ENCODE results near the gene NUP210.
"Not testable (repeated sequence)": the region's sequence is repeated elsewhere in the genome, so short reads cannot be mapped to it uniquely, and the experiment has no call there.

Gene NUP210

DNA sequence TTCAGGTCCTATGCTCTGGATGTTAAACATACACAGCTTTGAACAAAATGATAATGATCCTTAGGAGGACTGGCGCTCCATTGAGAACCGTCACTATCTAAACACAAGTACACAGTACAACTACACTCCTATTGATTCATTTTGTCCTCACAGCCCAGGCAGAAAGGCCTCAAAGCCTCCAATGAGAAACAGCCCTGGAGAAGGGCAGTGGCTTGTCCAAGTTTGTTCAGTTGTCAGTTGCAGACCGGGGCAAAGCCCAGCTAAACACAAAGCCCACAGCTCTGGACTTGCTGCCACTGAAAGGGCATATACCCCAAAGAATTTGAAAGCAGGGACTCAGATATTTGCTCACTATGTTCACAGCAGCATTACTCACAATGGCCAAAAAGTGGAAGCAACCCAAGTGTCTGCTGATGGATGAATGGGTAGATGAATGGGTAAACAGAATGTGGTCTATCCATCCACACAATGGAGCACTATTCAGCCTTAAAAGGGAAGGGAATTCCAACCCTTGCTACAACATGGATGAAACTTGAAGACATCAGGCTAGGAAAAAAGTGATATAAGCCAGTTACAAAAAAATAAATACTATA lies 34.7 kb downstream of the NUP210 start:
- no peak overlapping the region for H3K4me3 ChIP-seq (ENCODE audit: low read depth, low read length)
- TF ChIP-seq CTCF (IDR thresholded peaks at IDR 0.05; ENCODE audit: insufficient read depth, low read depth, low read length, missing control alignments): no peak
- no peak for DNase-seq (ENCODE audit: low read depth)

- no peak for DNase-seq (ENCODE audit: low read depth)
- H3K4me3 ChIP-seq (ENCODE audit: low read depth, low read length): no peak overlapping the region
- no peak for TF ChIP-seq CTCF (IDR thresholded peaks at IDR 0.05; ENCODE audit: insufficient read depth, low read depth, low read length, missing control alignments)
These were observed 39.2 kb downstream of the NUP210 start for GRCh38 chr3:13380971-13381370.

DNA sequence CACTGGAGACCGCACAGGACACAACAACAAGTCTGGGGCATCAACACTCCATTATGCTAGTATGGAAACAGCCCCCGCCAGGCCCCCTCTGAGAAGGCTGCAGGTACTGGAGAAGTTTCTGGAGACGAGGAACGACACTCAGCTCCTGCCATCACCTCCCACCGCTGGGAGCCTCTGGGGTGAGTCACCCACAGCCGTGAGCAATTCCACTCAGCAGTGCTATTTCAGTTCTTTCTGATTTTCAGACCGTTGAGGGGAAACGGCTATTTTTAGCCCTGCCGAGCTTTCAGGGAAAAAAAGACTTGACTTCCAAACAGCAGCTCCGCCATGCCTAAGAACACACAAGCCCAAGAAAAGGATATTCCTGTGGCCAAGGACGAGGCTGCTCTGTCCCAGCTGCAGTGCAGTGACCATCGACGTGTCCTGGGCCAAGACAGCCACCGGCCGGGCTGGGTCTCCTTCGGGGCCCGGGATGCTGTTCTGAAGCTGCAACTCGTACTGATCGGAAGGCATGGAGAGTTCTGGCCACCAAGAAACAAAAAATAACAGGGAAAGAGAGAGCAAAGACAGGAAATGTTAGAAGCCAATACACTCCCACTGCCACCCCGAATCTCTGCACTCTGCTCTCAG lies 40.8 kb downstream of the NUP210 start:
- H3K4me3 ChIP-seq (ENCODE audit: low read depth, low read length): no peak overlapping the region
- DNase-seq (ENCODE audit: low read depth): no peak
- TF ChIP-seq CTCF (IDR thresholded peaks at IDR 0.05; ENCODE audit: insufficient read depth, low read depth, low read length, missing control alignments): no peak

GRCh38 chr3:13378155-13378554 lies 42.0 kb downstream of the NUP210 start:
- no peak for TF ChIP-seq CTCF (IDR thresholded peaks at IDR 0.05; ENCODE audit: insufficient read depth, low read depth, low read length, missing control alignments)
- DNase-seq (ENCODE audit: low read depth): peak; percentile 69
- H3K4me3 ChIP-seq (ENCODE audit: low read depth, low read length): no peak overlapping the region

DNA sequence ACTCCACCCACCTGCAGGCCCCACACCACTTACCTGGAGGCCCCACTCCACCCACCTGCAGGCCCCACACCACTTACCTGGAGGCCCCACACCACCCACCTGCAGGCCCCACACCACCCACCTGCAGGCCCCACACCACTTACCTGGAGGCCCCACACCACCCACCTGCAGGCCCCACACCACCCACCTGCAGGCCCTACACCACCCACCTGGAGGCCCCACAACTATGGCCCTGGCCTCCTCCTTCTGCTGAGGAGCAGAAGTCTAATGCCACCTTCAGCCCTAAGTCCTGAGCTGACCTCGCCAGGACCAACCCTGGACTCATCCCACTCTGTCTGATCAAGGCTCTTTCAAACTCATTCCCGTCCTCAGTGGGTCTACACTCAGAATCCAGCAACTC lies 42.4 kb downstream of the NUP210 start:
- not testable (repeated sequence) for DNase-seq (ENCODE audit: low read depth)

GRCh38 chr3:13377021-13377420 lies 43.1 kb downstream of the NUP210 start:
- no peak overlapping the region for H3K4me3 ChIP-seq (ENCODE audit: low read depth, low read length)
- DNase-seq (ENCODE audit: low read depth): no peak
- TF ChIP-seq CTCF (IDR thresholded peaks at IDR 0.05; ENCODE audit: insufficient read depth, low read depth, low read length, missing control alignments): no peak

More for the DNA sequence above, 42.4 kb downstream of the NUP210 start:
- H3K4me3 ChIP-seq (ENCODE audit: low read depth, low read length): not testable (repeated sequence)

GRCh38 chr3:13376091-13376490 lies 44.0 kb downstream of the NUP210 start:
- DNase-seq (ENCODE audit: low read depth): no peak
- TF ChIP-seq CTCF (IDR thresholded peaks at IDR 0.05; ENCODE audit: insufficient read depth, low read depth, low read length, missing control alignments): no peak

More at GRCh38 chr3:13376091-13376490, 44.0 kb downstream of the NUP210 start:
- H3K4me3 ChIP-seq (ENCODE audit: low read depth, low read length): no peak overlapping the region

Data from GM12865 (cell line).